Parathyroid adenoma (tissue), 2 donors: ENCODE measurements around the gene EN2.

Experiments
- H2AFZ ChIP-seq: fragments of 300-600 bp; sonication (generic); one replicate; pipeline ENCODE4 v1.7.0; 2017; ENCODE audit warnings: antibody characterized with exemption, mild to moderate bottlenecking
- H3K27ac ChIP-seq: fragments of 300-600 bp; sonication (generic); one replicate; pipeline ENCODE4 v1.7.0; 2017
- H3K27me3 ChIP-seq: fragments of 300-600 bp; sonication (generic); one replicate; pipeline ENCODE4 v1.7.0; 2017; ENCODE audit warnings: low read length; ENCODE audit not compliant: control insufficient read depth, insufficient read depth
- H3K36me3 ChIP-seq: fragments of 300-600 bp; sonication (generic); one replicate; pipeline ENCODE4 v1.7.0; 2017; ENCODE audit warnings: low read length; ENCODE audit not compliant: control insufficient read depth, insufficient read depth
- H3K4me1 ChIP-seq: fragments of 300-600 bp; sonication (generic); one replicate; pipeline ENCODE4 v1.7.0; 2017; ENCODE audit warnings: control low read depth
- H3K4me2 ChIP-seq: fragments of 300-600 bp; sonication (generic); one replicate; pipeline ENCODE4 v1.7.0; 2017; ENCODE audit warnings: low read length
- H3K4me3 ChIP-seq: fragments of 300-600 bp; sonication (generic); one replicate; pipeline ENCODE4 v1.7.0; 2017; ENCODE audit warnings: low read depth, low read length
- H3K79me2 ChIP-seq: fragments of 300-600 bp; sonication (generic); one replicate; pipeline ENCODE4 v1.7.0; 2017; ENCODE audit warnings: control low read depth
- H3K9ac ChIP-seq: fragments of 300-600 bp; sonication (generic); one replicate; pipeline ENCODE4 v1.7.0; 2017; ENCODE audit warnings: mild to moderate bottlenecking
- H3K9me3 ChIP-seq: fragments of 300-600 bp; sonication (generic); one replicate; pipeline ENCODE4 v1.7.0; 2017; ENCODE audit warnings: low read length; ENCODE audit not compliant: control insufficient read depth
- CTCF ChIP-seq: fragments of 300-600 bp; sonication (generic); IDR thresholded peaks from one replicate; pipeline ENCODE4 v1.7.0; 2017; ENCODE audit warnings: antibody characterized with exemption, mild to moderate bottlenecking
- donor health status: primary hyperparathyroidism.

The EN2 gene

GRCh38 chr7:155463114-155463811, 5.3 kb downstream of the EN2 start:
- Histone ChIP-seq H3K4me3 (no peak overlapping the region), H3K4me2 (no peak overlapping the region), H3K36me3 (no peaks in the 10 kb centered on the region), H3K9me3 (no peaks in the 10 kb centered on the region), H3K9ac (no peak overlapping the region), H3K27me3 (peaks cover 39% of the 10 kb centered on the region), H3K4me1 (no peaks in the 10 kb centered on the region), H3K27ac (no peak overlapping the region), H2AFZ (no peak overlapping the region), H3K79me2 (no peaks in the 10 kb centered on the region)
- no peak for TF ChIP-seq CTCF

- no peaks in the 10 kb centered on the region for H3K9me3 ChIP-seq
- TF ChIP-seq CTCF: no peak
- no peaks in the 10 kb centered on the region for H3K79me2 ChIP-seq
- no peak overlapping the region for H3K4me2 ChIP-seq
- H3K36me3 ChIP-seq: no peaks in the 10 kb centered on the region
- peaks cover 44% of the 10 kb centered on the region for H3K27me3 ChIP-seq
- H3K4me3 ChIP-seq: no peak overlapping the region
- H2AFZ ChIP-seq: no peak overlapping the region
- H3K27ac ChIP-seq: no peak overlapping the region
- H3K9ac ChIP-seq: no peak overlapping the region
- no peaks in the 10 kb centered on the region for H3K4me1 ChIP-seq
Observed at GRCh38 chr7:155464183-155464582, 6.3 kb downstream of the EN2 start.

- Histone ChIP-seq H3K4me3 (no peak overlapping the region), H3K36me3 (no peaks in the 10 kb centered on the region), H3K27me3 (peaks cover 38% of the 10 kb centered on the region), H2AFZ (no peak overlapping the region), H3K27ac (no peak overlapping the region), H3K4me2 (no peak overlapping the region), H3K4me1 (no peaks in the 10 kb centered on the region), H3K9ac (no peak overlapping the region), H3K79me2 (no peaks in the 10 kb centered on the region), H3K9me3 (no peaks in the 10 kb centered on the region)
- TF ChIP-seq CTCF: no peak
Observed at GRCh38 chr7:155464948-155465739, 7.2 kb downstream of the EN2 start.

- H3K4me1 ChIP-seq: no peaks in the 10 kb centered on the region
- no peak for TF ChIP-seq CTCF
- no peak overlapping the region for H3K4me3 ChIP-seq
- H3K36me3 ChIP-seq: no peaks in the 10 kb centered on the region
- no peak overlapping the region for H3K4me2 ChIP-seq
- H3K27me3 ChIP-seq: peaks cover 38% of the 10 kb centered on the region
- H3K9me3 ChIP-seq: no peaks in the 10 kb centered on the region
- H2AFZ ChIP-seq: no peak overlapping the region
- no peak overlapping the region for H3K27ac ChIP-seq
- H3K9ac ChIP-seq: no peak overlapping the region
- no peaks in the 10 kb centered on the region for H3K79me2 ChIP-seq
Observed at GRCh38 chr7:155465761-155466141, 7.8 kb downstream of the EN2 start.
